T-helper 17 cell (primary cell): Measurements from ENCODE around the gene ALDOA. TPM values are rescaled to one million over a fixed set of nuclear protein-coding genes. Genes with fewer than 3 reads are reported as not detected.
A peak's percentile ranks its signal among the peaks of the same experiment; 100 is the strongest.

ENCODE experiments used
- ATAC-seq: fragments of 150-1000 bp; cut with Tn5 transposase; 2 replicates; pipeline ENCODE4 v1.10.0; 2021; ENCODE audit warnings: mild to moderate bottlenecking, moderate library complexity
- DNase-seq, 3 donors: peaks; one replicate each; pipeline versions ENCODE4 v3.0.0 to v3.0.0-alpha.2; 2020 to 2021
- H3K9me3 ChIP-seq: one replicate; pipeline ENCODE4 v1.7.0; 2013; ENCODE audit warnings: low read length, mild to moderate bottlenecking; ENCODE audit not compliant: control insufficient read depth, poor library complexity, severe bottlenecking
- H3K27ac Mint-ChIP-seq: one replicate; pipeline ENCODE4 v1.8.0; 2022; ENCODE audit warnings: mild to moderate bottlenecking, moderate library complexity, mixed read lengths
- H3K27me3 Mint-ChIP-seq: one replicate; pipeline ENCODE4 v1.8.0; 2022; ENCODE audit warnings: mixed read lengths
- H3K36me3 Mint-ChIP-seq: one replicate; pipeline ENCODE4 v1.8.0; 2022; ENCODE audit warnings: low read depth, mixed read lengths
- H3K4me1 Mint-ChIP-seq: one replicate; pipeline ENCODE4 v1.8.0; 2022; ENCODE audit warnings: mild to moderate bottlenecking, mixed read lengths
- H3K4me3 Mint-ChIP-seq: one replicate; pipeline ENCODE4 v1.8.0; 2022; ENCODE audit warnings: mild to moderate bottlenecking, moderate library complexity, mixed read lengths
- total RNA-seq, 4 donors: library from RNA in 2 of 4; stranded (reverse) in 2 of 4; gene quantifications; one replicate each; pipeline ENCODE4 v1.2.3 and lab custom pipeline; 2022 to 2026

The ALDOA gene
- total RNA-seq, 2 donors from 2014 or later = 421 to 426 TPM

GRCh38 chr16:30084096-30084815, 18.7 kb downstream of the ALDOA start:
- Mint-ChIP-seq H3K4me3 (no peak overlapping the region), H3K36me3 (peaks cover 9% of the 10 kb centered on the region), H3K27me3 (no peaks in the 10 kb centered on the region), H3K4me1 (peaks cover 17% of the 10 kb centered on the region), H3K27ac (no peak overlapping the region)
- DNase-seq (no peak), ATAC-seq (no peak)
- H3K9me3 ChIP-seq = no peaks in the 10 kb centered on the region

GRCh38 chr16:30084816-30085159, 19.2 kb downstream of the ALDOA start:
- DNase-seq = no peak
- ATAC-seq = no peak
- peaks cover 9% of the 10 kb centered on the region for H3K36me3 Mint-ChIP-seq
- peaks cover 14% of the 10 kb centered on the region for H3K4me1 Mint-ChIP-seq
- H3K9me3 ChIP-seq = no peaks in the 10 kb centered on the region
- no peak overlapping the region for H3K4me3 Mint-ChIP-seq
- no peaks in the 10 kb centered on the region for H3K27me3 Mint-ChIP-seq
- H3K27ac Mint-ChIP-seq = no peak overlapping the region

- ATAC-seq (no peak), DNase-seq (no peak)
- peaks cover 9% of the 10 kb centered on the region for H3K36me3 Mint-ChIP-seq
- H3K4me3 Mint-ChIP-seq = no peak overlapping the region
- no peaks in the 10 kb centered on the region for H3K9me3 ChIP-seq
- H3K27ac Mint-ChIP-seq = no peak overlapping the region
- H3K27me3 Mint-ChIP-seq = no peaks in the 10 kb centered on the region
- peaks cover 17% of the 10 kb centered on the region for H3K4me1 Mint-ChIP-seq
Measured at GRCh38 chr16:30085247-30085646, 19.7 kb downstream of the ALDOA start.

GRCh38 chr16:30085820-30086219, 20.3 kb downstream of the ALDOA start:
- Mint-ChIP-seq H3K4me1 (peaks cover 17% of the 10 kb centered on the region), H3K4me3 (no peak overlapping the region), H3K27ac (no peak overlapping the region), H3K36me3 (peaks cover 9% of the 10 kb centered on the region), H3K27me3 (no peaks in the 10 kb centered on the region)
- H3K9me3 ChIP-seq = no peaks in the 10 kb centered on the region
- DNase-seq (no peak), ATAC-seq (no peak)

- Mint-ChIP-seq H3K4me3 (no peak overlapping the region), H3K36me3 (peaks cover 9% of the 10 kb centered on the region), H3K27ac (peak overlapping the region; percentile 32), H3K27me3 (no peaks in the 10 kb centered on the region), H3K4me1 (peaks cover 17% of the 10 kb centered on the region)
- no peaks in the 10 kb centered on the region for H3K9me3 ChIP-seq
- DNase-seq (no peak), ATAC-seq (no peak)
Measured at GRCh38 chr16:30086291-30087140, 21.0 kb downstream of the ALDOA start.

GRCh38 chr16:30087181-30087898, 21.8 kb downstream of the ALDOA start:
- H3K36me3 Mint-ChIP-seq = peaks cover 6% of the 10 kb centered on the region
- H3K9me3 ChIP-seq = no peaks in the 10 kb centered on the region
- DNase-seq (no peak), ATAC-seq (no peak)
- peaks cover 23% of the 10 kb centered on the region for H3K4me1 Mint-ChIP-seq
- H3K27ac Mint-ChIP-seq = peak overlapping the region; percentile 32
- no peaks in the 10 kb centered on the region for H3K27me3 Mint-ChIP-seq
- no peak overlapping the region for H3K4me3 Mint-ChIP-seq

- H3K9me3 ChIP-seq = no peaks in the 10 kb centered on the region
- H3K36me3 Mint-ChIP-seq = peaks cover 3% of the 10 kb centered on the region
- no peaks in the 10 kb centered on the region for H3K27me3 Mint-ChIP-seq
- no peak overlapping the region for H3K4me3 Mint-ChIP-seq
- no peak for ATAC-seq
- DNase-seq = no peak
- peak overlapping the region; percentile 39 for H3K27ac Mint-ChIP-seq
- peaks cover 25% of the 10 kb centered on the region for H3K4me1 Mint-ChIP-seq
Measured at GRCh38 chr16:30088237-30088831, 22.8 kb downstream of the ALDOA start.

- H3K27me3 Mint-ChIP-seq = no peaks in the 10 kb centered on the region
- no peak for DNase-seq
- H3K4me1 Mint-ChIP-seq = peaks cover 25% of the 10 kb centered on the region
- H3K4me3 Mint-ChIP-seq = no peak overlapping the region
- H3K9me3 ChIP-seq = no peaks in the 10 kb centered on the region
- H3K27ac Mint-ChIP-seq = no peak overlapping the region
- H3K36me3 Mint-ChIP-seq = peaks cover 2% of the 10 kb centered on the region
- ATAC-seq = no peak
Measured at GRCh38 chr16:30088832-30089624, 23.5 kb downstream of the ALDOA start.

- DNase-seq = no peak
- Mint-ChIP-seq H3K27me3 (no peaks in the 10 kb centered on the region), H3K4me1 (peaks cover 32% of the 10 kb centered on the region), H3K36me3 (peaks cover 4% of the 10 kb centered on the region), H3K4me3 (peak overlapping the region; percentile 43), H3K27ac (no peak overlapping the region)
- ATAC-seq = no peak
- no peaks in the 10 kb centered on the region for H3K9me3 ChIP-seq
Measured at GRCh38 chr16:30090610-30091331, 25.2 kb downstream of the ALDOA start.

GRCh38 chr16:30091474-30092372, 26.2 kb downstream of the ALDOA start, which contains the start of gene TBX6:
Gene TBX6, minus strand, starts transcription at chr16:30091924. Its CDS starts 731 bp downstream, at chr16:30091193.
- ATAC-seq (peak; percentile 86), DNase-seq (peak; percentile 88 to 94 (median 93))
- Mint-ChIP-seq H3K4me1 (peaks cover 32% of the 10 kb centered on the region), H3K27me3 (no peaks in the 10 kb centered on the region), H3K4me3 (peak within 1 kb of the TSS; percentile 90), H3K36me3 (peaks cover 4% of the 10 kb centered on the region), H3K27ac (peak within 1 kb of the TSS; percentile 92)
- no peaks in the 10 kb centered on the region for H3K9me3 ChIP-seq

GRCh38 chr16:30092373-30093010, 26.9 kb downstream of the ALDOA start:
- Mint-ChIP-seq H3K27me3 (no peaks in the 10 kb centered on the region), H3K4me1 (peaks cover 30% of the 10 kb centered on the region), H3K36me3 (peaks cover 4% of the 10 kb centered on the region), H3K27ac (peak overlapping the region; percentile 92), H3K4me3 (peak overlapping the region; percentile 90)
- peak; percentile 55 for ATAC-seq
- H3K9me3 ChIP-seq = no peaks in the 10 kb centered on the region
- peak; percentile 46 to 62 (median 59) for DNase-seq
